Breast epithelium (tissue), 4 donors: Measurements from ENCODE around the gene RNF135. TPM values are rescaled to one million over a fixed set of nuclear protein-coding genes. Genes with fewer than 3 reads are reported as not detected.

Source experiments
- DNase-seq, 2 donors: peaks; one replicate each; pipeline ENCODE4 v3.0.0-alpha.2; 2019; ENCODE audit warnings: low spot score in 2 of 2
- H3K27ac ChIP-seq, 2 donors: fragments of 200-600 bp; sonication (generic) in 1 of 2; one replicate each; pipeline ENCODE4 v1.5.1; 2016 to 2019; ENCODE audit warnings: mild to moderate bottlenecking in 1 of 2
- H3K27me3 ChIP-seq, 2 donors: fragments of 200-600 bp; sonication (generic) in 1 of 2; one replicate each; pipeline versions ENCODE4 v1.5.1 to v1.6.0; 2017 to 2019; ENCODE audit warnings: control low read depth in 1 of 2, mild to moderate bottlenecking in 1 of 2
- H3K36me3 ChIP-seq: fragments of 200-600 bp; one replicate; pipeline ENCODE4 v1.5.1; 2019
- H3K4me1 ChIP-seq, 2 donors: fragments of 200-600 bp; sonication (generic); one replicate each; pipeline ENCODE4 v1.5.1; 2016 to 2019; ENCODE audit warnings: control low read depth in 1 of 2
- H3K4me3 ChIP-seq, 3 donors: fragments of 200-600 bp; sonication (generic); 1 replicate in 2 of 3; 2 replicates in 1 of 3; pipeline ENCODE4 v1.5.1; 2016 to 2019; ENCODE audit warnings: mild to moderate bottlenecking in 3 of 3, moderate library complexity in 2 of 3
- H3K9me3 ChIP-seq, 2 donors: fragments of 200-600 bp; sonication (generic) in 1 of 2; one replicate each; pipeline ENCODE4 v1.5.1; 2016 to 2019; ENCODE audit warnings: control low read depth in 1 of 2
- CTCF ChIP-seq, 3 donors: fragments of 450-650 bp; IDR thresholded peaks; one replicate each; pipeline ENCODE4 v1.5.1; 2016 to 2017; ENCODE audit warnings: antibody characterized with exemption in 3 of 3, mild to moderate bottlenecking in 3 of 3, moderate library complexity in 3 of 3
- POLR2A ChIP-seq: fragments of 450-650 bp; IDR thresholded peaks from one replicate; pipeline ENCODE4 v1.6.1; 2016; ENCODE audit warnings: antibody characterized with exemption, mild to moderate bottlenecking, moderate library complexity
- POLR2AphosphoS5 ChIP-seq, 3 donors: sonication (generic); formaldehyde crosslinking; IDR thresholded peaks; one replicate each; pipeline ENCODE4 v1.6.1; 2017; ENCODE audit warnings: antibody characterized with exemption in 3 of 3
- intact Hi-C: fragments of 100-400 bp; cut with DNase I; formaldehyde crosslinking; loops from one replicate; pipeline ENCODE4 v1.15.1; 2023; ENCODE audit warnings: low total_unique reads
- total RNA-seq, 3 donors: library from RNA; depleted of rRNA; stranded (reverse); fragments of >200 nt; gene quantifications; one replicate each; pipeline ENCODE4 v1.1.0, GENCODE V29; 2016

RNF135 gene
- total RNA-seq, 3 donors from 2014 or later, result 29.2 to 50.2 (median 33.1) TPM

- intact Hi-C loops, result no loop called here
These were observed 77.3 kb downstream of the RNF135 start for GRCh38 chr17:31048142-31048541.

GRCh38 chr17:31048780-31049179 lies 77.9 kb downstream of the RNF135 start:
- no peak overlapping the region for H3K4me3 ChIP-seq
- H3K4me1 ChIP-seq, result no peaks in the 10 kb centered on the region
- no peaks in the 10 kb centered on the region for H3K36me3 ChIP-seq
- TF ChIP-seq POLR2AphosphoS5 (IDR thresholded peaks at IDR 0.05), result no peak
- TF ChIP-seq POLR2A, result no peak
- no peak for TF ChIP-seq CTCF (IDR thresholded peaks at IDR 0.05)
- H3K9me3 ChIP-seq, result no peaks in the 10 kb centered on the region
- H3K27me3 ChIP-seq, result no peaks in the 10 kb centered on the region
- no peak for DNase-seq
- H3K27ac ChIP-seq, result no peak overlapping the region
- intact Hi-C loops, result no loop called here

More at GRCh38 chr17:31048142-31048541, 77.3 kb downstream of the RNF135 start:
- Histone ChIP-seq H3K27me3 (no peaks in the 10 kb centered on the region), H3K36me3 (no peaks in the 10 kb centered on the region), H3K9me3 (no peaks in the 10 kb centered on the region), H3K27ac (no peak overlapping the region), H3K4me3 (no peak overlapping the region), H3K4me1 (no peaks in the 10 kb centered on the region)
- no peak for DNase-seq
- TF ChIP-seq POLR2A (no peak), POLR2AphosphoS5 (IDR thresholded peaks at IDR 0.05) (no peak), CTCF (IDR thresholded peaks at IDR 0.05) (no peak)

Other genes with a start within 250 kb of the RNF135 start
- gene CRLF3, start 146.3 kb upstream of the RNF135 start, total RNA-seq, result 10 to 100 TPM; 15.4 to 18.7 (median 17.7) TPM
- gene ATAD5, start 139.1 kb upstream of the RNF135 start, total RNA-seq, result 1 to 10 TPM; 1.3 to 3.1 (median 1.6) TPM
- 10 to 100 TPM in 2 of 3 donors, 1 to 10 TPM in 1; 5.1 to 29.6 (median 13.8) TPM for gene TEFM, start 64.8 kb upstream of the RNF135 start, total RNA-seq
- gene ADAP2, start 49.1 kb upstream of the RNF135 start, total RNA-seq, result 10 to 100 TPM in 2 of 3 donors, 1 to 10 TPM in 1; 7.5 to 40.0 (median 12.3) TPM
- gene NF1, start 123.9 kb downstream of the RNF135 start, total RNA-seq, result 100 to 1,000 TPM in 1 of 3 donors, 10 to 100 TPM in 2; 61.6 to 129 (median 97.7) TPM